Parathyroid adenoma (tissue), 2 donors: ENCODE measurements around the gene IQCB1.

Experiments
- H2AFZ ChIP-seq: fragments of 300-600 bp; sonication (generic); one replicate; pipeline ENCODE4 v1.7.0; 2017; ENCODE audit warnings: antibody characterized with exemption, mild to moderate bottlenecking
- H3K27ac ChIP-seq: fragments of 300-600 bp; sonication (generic); one replicate; pipeline ENCODE4 v1.7.0; 2017
- H3K27me3 ChIP-seq: fragments of 300-600 bp; sonication (generic); one replicate; pipeline ENCODE4 v1.7.0; 2017; ENCODE audit warnings: low read length; ENCODE audit not compliant: control insufficient read depth, insufficient read depth
- H3K36me3 ChIP-seq: fragments of 300-600 bp; sonication (generic); one replicate; pipeline ENCODE4 v1.7.0; 2017; ENCODE audit warnings: low read length; ENCODE audit not compliant: control insufficient read depth, insufficient read depth
- H3K4me1 ChIP-seq: fragments of 300-600 bp; sonication (generic); one replicate; pipeline ENCODE4 v1.7.0; 2017; ENCODE audit warnings: control low read depth
- H3K4me2 ChIP-seq: fragments of 300-600 bp; sonication (generic); one replicate; pipeline ENCODE4 v1.7.0; 2017; ENCODE audit warnings: low read length
- H3K4me3 ChIP-seq: fragments of 300-600 bp; sonication (generic); one replicate; pipeline ENCODE4 v1.7.0; 2017; ENCODE audit warnings: low read depth, low read length
- H3K79me2 ChIP-seq: fragments of 300-600 bp; sonication (generic); one replicate; pipeline ENCODE4 v1.7.0; 2017; ENCODE audit warnings: control low read depth
- H3K9ac ChIP-seq: fragments of 300-600 bp; sonication (generic); one replicate; pipeline ENCODE4 v1.7.0; 2017; ENCODE audit warnings: mild to moderate bottlenecking
- H3K9me3 ChIP-seq: fragments of 300-600 bp; sonication (generic); one replicate; pipeline ENCODE4 v1.7.0; 2017; ENCODE audit warnings: low read length; ENCODE audit not compliant: control insufficient read depth
- CTCF ChIP-seq: fragments of 300-600 bp; sonication (generic); IDR thresholded peaks from one replicate; pipeline ENCODE4 v1.7.0; 2017; ENCODE audit warnings: antibody characterized with exemption, mild to moderate bottlenecking
- donor health status: primary hyperparathyroidism.

The IQCB1 gene

GRCh38 chr3:121723485-121723884, 111.4 kb downstream of the IQCB1 start:
- Histone ChIP-seq H3K36me3 (no peaks in the 10 kb centered on the region), H3K9ac (no peak overlapping the region), H3K4me2 (no peak overlapping the region), H3K27me3 (no peaks in the 10 kb centered on the region), H3K9me3 (no peaks in the 10 kb centered on the region), H3K27ac (no peak overlapping the region), H3K4me1 (no peaks in the 10 kb centered on the region), H3K79me2 (peaks cover 3% of the 10 kb centered on the region), H2AFZ (no peak overlapping the region), H3K4me3 (no peak overlapping the region)
- no peak for TF ChIP-seq CTCF

- Histone ChIP-seq H3K36me3 (no peaks in the 10 kb centered on the region), H3K4me1 (no peaks in the 10 kb centered on the region), H3K4me3 (no peak overlapping the region), H3K27me3 (no peaks in the 10 kb centered on the region), H3K79me2 (peaks cover 3% of the 10 kb centered on the region), H3K27ac (no peak overlapping the region), H3K9ac (no peak overlapping the region), H2AFZ (no peak overlapping the region), H3K9me3 (no peaks in the 10 kb centered on the region), H3K4me2 (no peak overlapping the region)
- no peak for TF ChIP-seq CTCF
Measured at GRCh38 chr3:121722411-121722810, 112.4 kb downstream of the IQCB1 start.

GRCh38 chr3:121720163-121720562, 114.7 kb downstream of the IQCB1 start:
- peaks cover 3% of the 10 kb centered on the region for H3K79me2 ChIP-seq
- H3K4me2 ChIP-seq = no peak overlapping the region
- H3K36me3 ChIP-seq = no peaks in the 10 kb centered on the region
- no peak overlapping the region for H3K9ac ChIP-seq
- no peak overlapping the region for H3K4me3 ChIP-seq
- no peak overlapping the region for H2AFZ ChIP-seq
- no peak overlapping the region for H3K27ac ChIP-seq
- H3K4me1 ChIP-seq = no peaks in the 10 kb centered on the region
- no peaks in the 10 kb centered on the region for H3K9me3 ChIP-seq
- H3K27me3 ChIP-seq = no peaks in the 10 kb centered on the region
- no peak for TF ChIP-seq CTCF
